CD14-positive monocyte (primary cell): Measurements from ENCODE around the gene PNMA8C. TPM values are rescaled to one million over a fixed set of nuclear protein-coding genes. Genes with fewer than 3 reads are reported as not detected.
A peak's percentile ranks its signal among the peaks of the same experiment; 100 is the strongest.

ENCODE experiments used
- DNase-seq, 3 donors: peaks; one replicate each; pipeline ENCODE4 v3.0.0-alpha.2; 2011 to 2022
- H2AFZ ChIP-seq: 2 replicates; pipeline ENCODE4 v1.6.0; 2012; ENCODE audit warnings: mild to moderate bottlenecking, low read depth, low read length, inconsistent platforms; ENCODE audit not compliant: insufficient read depth, poor library complexity, severe bottlenecking
- H3K27ac ChIP-seq, 2 donors: 1 replicate in 1 of 2; 2 replicates in 1 of 2; pipeline ENCODE4 v1.5.1; 2012 to 2013; ENCODE audit warnings: low read length in 2 of 2, control low read depth in 1 of 2, inconsistent platforms in 1 of 2, low read depth in 1 of 2, mild to moderate bottlenecking in 1 of 2
- H3K27me3 ChIP-seq, 2 donors: one replicate each; pipeline versions ENCODE4 v1.6.0 to v1.6.1; 2011 to 2013; ENCODE audit warnings: low read length in 2 of 2; ENCODE audit not compliant: control insufficient read depth in 2 of 2, insufficient read depth in 2 of 2
- H3K36me3 ChIP-seq, 2 donors: replicated peaks in 1 of 2; 1 replicate in 1 of 2; 2 replicates in 1 of 2; pipeline versions ENCODE4 v1.5.1 to v1.6.1; 2012 to 2013; ENCODE audit warnings: low read length in 2 of 2, control low read depth in 1 of 2, inconsistent platforms in 1 of 2, mild to moderate bottlenecking in 1 of 2; ENCODE audit not compliant: insufficient read depth in 2 of 2, control insufficient read depth in 1 of 2
- H3K4me1 ChIP-seq, 2 donors: 1 replicate in 1 of 2; 2 replicates in 1 of 2; pipeline versions ENCODE4 v1.5.1 to v1.6.1; 2012 to 2013; ENCODE audit warnings: low read length in 2 of 2, control low read depth in 1 of 2, inconsistent platforms in 1 of 2, mild to moderate bottlenecking in 1 of 2, moderate library complexity in 1 of 2; ENCODE audit not compliant: insufficient read depth in 2 of 2, control insufficient read depth in 1 of 2
- H3K4me2 ChIP-seq: replicated peaks from 2 replicates; pipeline ENCODE3; 2012; ENCODE audit warnings: low read length, moderate library complexity, mild to moderate bottlenecking; ENCODE audit not compliant: poor library complexity, severe bottlenecking; ENCODE audit errors: extremely low read depth
- H3K4me3 ChIP-seq, 3 experiments: fragments of 200-600 bp in 1 of 3; sonication (generic) in 1 of 3; replicated peaks in 1 of 3; 1 replicate in 2 of 3; 2 replicates in 1 of 3; pipeline ENCODE4 v1.5.1; 2011 to 2013; ENCODE audit warnings: low read length in 3 of 3, mild to moderate bottlenecking in 3 of 3, control low read depth in 2 of 3, low read depth in 2 of 3, inconsistent platforms in 1 of 3, moderate library complexity in 1 of 3
- H3K79me2 ChIP-seq: 2 replicates; pipeline ENCODE4 v1.6.0; 2012; ENCODE audit warnings: mild to moderate bottlenecking, control low read depth, inconsistent platforms, low read length, moderate library complexity; ENCODE audit not compliant: insufficient read depth
- H3K9ac ChIP-seq: 2 replicates; pipeline ENCODE4 v1.6.0; 2017; ENCODE audit warnings: low read length, mild to moderate bottlenecking; ENCODE audit not compliant: insufficient read depth, poor library complexity, severe bottlenecking
- H3K9me3 ChIP-seq, 2 donors: replicated peaks in 1 of 2; 1 replicate in 1 of 2; 2 replicates in 1 of 2; pipeline versions ENCODE4 v1.5.1 to v1.6.1; 2012 to 2013; ENCODE audit warnings: low read length in 2 of 2, control low read depth in 1 of 2; ENCODE audit not compliant: control insufficient read depth in 1 of 2, insufficient read depth in 1 of 2
- H4K20me1 ChIP-seq: 2 replicates; pipeline ENCODE4 v1.6.0; 2012; ENCODE audit warnings: mild to moderate bottlenecking, low read length, control low read depth, moderate library complexity; ENCODE audit not compliant: insufficient read depth
- H3K27ac Mint-ChIP-seq, 7 donors: one replicate each; pipeline ENCODE4 v1.8.0; 2020; ENCODE audit warnings: mild to moderate bottlenecking in 7 of 7, mixed read lengths in 7 of 7, moderate library complexity in 6 of 7, inconsistent platforms in 2 of 7
- H3K27me3 Mint-ChIP-seq, 3 donors: one replicate each; pipeline ENCODE4 v1.8.0; 2021 to 2022; ENCODE audit warnings: low read depth in 3 of 3, mild to moderate bottlenecking in 3 of 3, mixed read lengths in 3 of 3, moderate library complexity in 3 of 3, inconsistent platforms in 1 of 3
- H3K36me3 Mint-ChIP-seq, 2 donors: one replicate each; pipeline ENCODE4 v1.8.0; 2020; ENCODE audit warnings: mixed read lengths in 2 of 2, inconsistent platforms in 1 of 2, mild to moderate bottlenecking in 1 of 2
- H3K4me1 Mint-ChIP-seq: one replicate; pipeline ENCODE4 v1.8.0; 2020; ENCODE audit warnings: mild to moderate bottlenecking, mixed read lengths
- H3K4me3 Mint-ChIP-seq, 2 donors: one replicate each; pipeline ENCODE4 v1.8.0; 2020; ENCODE audit warnings: mild to moderate bottlenecking in 2 of 2, mixed read lengths in 2 of 2, moderate library complexity in 1 of 2
- H3K9me3 Mint-ChIP-seq, 7 donors: one replicate each; pipeline ENCODE4 v1.8.0; 2020 to 2022; ENCODE audit warnings: mixed read lengths in 7 of 7, mild to moderate bottlenecking in 6 of 7, moderate library complexity in 6 of 7, inconsistent platforms in 2 of 7
- WGBS: methylation state at CpG from one replicate; pipeline ENCODE4 v1.1.5; 2013; ENCODE audit warnings: missing lambda C conversion rate; ENCODE audit not compliant: insufficient coverage; 5-methylcytosine and 5-hydroxymethylcytosine counted together
- intact Hi-C, 2 donors: fragments of 100-400 bp; cut with micrococcal nuclease; formaldehyde crosslinking; loops; one replicate each; pipeline versions ENCODE4 v1.15.0 to v1.15.1; 2023
- polyA plus RNA-seq, 3 donors: library from polyadenylated mRNA; depleted of rRNA in 1 of 3; unstranded in 2 of 3; stranded (reverse) in 1 of 3; fragments of 300-500 nt in 2 of 3; fragments of >200 nt in 1 of 3; fragmentation: Illumina TruSeq in 2 of 3; gene quantifications; 1 replicate in 2 of 3; 2 replicates in 1 of 3; pipeline ENCODE4 v1.2.3, GENCODE V29; 2012 to 2021
- TF ChIP-seq, protein P1 (sequence below): fragments of 200-600 bp; IDR thresholded peaks from one replicate; pipeline ENCODE4 v1.8.0; 2022; ENCODE audit warnings: antibody characterized with exemption, mild to moderate bottlenecking

The PNMA8C gene
- polyA plus RNA-seq, 3 donors = not detected

DNA sequence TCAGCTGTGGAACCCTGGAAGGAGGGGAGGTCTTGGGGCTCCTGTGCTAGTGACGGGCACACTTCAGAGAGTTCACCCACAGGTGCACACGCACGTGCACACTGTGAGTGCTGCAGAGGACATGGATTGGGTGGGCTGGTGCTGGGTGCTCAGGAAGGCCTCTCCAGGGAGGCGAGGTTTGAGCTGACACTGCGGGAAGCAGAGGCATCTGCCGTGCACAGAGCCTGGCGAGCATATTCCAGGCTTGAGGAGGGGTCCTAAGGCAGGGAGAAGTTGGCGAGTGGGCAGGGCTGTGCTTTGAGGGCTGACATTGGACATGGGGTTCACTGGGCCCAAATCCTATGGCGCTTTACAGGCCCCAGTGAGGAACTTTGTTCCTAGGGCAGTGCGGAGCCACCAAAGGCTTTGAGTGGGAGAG, 41.0 kb downstream of the PNMA8C start:
- TF ChIP-seq, protein P1, sequence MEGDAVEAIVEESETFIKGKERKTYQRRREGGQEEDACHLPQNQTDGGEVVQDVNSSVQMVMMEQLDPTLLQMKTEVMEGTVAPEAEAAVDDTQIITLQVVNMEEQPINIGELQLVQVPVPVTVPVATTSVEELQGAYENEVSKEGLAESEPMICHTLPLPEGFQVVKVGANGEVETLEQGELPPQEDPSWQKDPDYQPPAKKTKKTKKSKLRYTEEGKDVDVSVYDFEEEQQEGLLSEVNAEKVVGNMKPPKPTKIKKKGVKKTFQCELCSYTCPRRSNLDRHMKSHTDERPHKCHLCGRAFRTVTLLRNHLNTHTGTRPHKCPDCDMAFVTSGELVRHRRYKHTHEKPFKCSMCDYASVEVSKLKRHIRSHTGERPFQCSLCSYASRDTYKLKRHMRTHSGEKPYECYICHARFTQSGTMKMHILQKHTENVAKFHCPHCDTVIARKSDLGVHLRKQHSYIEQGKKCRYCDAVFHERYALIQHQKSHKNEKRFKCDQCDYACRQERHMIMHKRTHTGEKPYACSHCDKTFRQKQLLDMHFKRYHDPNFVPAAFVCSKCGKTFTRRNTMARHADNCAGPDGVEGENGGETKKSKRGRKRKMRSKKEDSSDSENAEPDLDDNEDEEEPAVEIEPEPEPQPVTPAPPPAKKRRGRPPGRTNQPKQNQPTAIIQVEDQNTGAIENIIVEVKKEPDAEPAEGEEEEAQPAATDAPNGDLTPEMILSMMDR = no peak
- Histone ChIP-seq H3K27me3 (no peaks in the 10 kb centered on the region), H3K27ac (no peak overlapping the region), H3K4me2 (no peak overlapping the region), H3K9me3 (no peaks in the 10 kb centered on the region), H4K20me1 (no peaks in the 10 kb centered on the region), H3K79me2 (no peaks in the 10 kb centered on the region), H3K4me1 (no peaks in the 10 kb centered on the region), H3K36me3 (peaks cover 84 to 89% of the 10 kb centered on the region in 2 donors), H2AFZ (no peak overlapping the region), H3K4me3 (no peak overlapping the region), H3K9ac (no peak overlapping the region)
- Mint-ChIP-seq H3K27me3 (peaks cover 0 to 2% (median 1%) of the 10 kb centered on the region in 3 donors), H3K36me3 (peaks cover 78 to 81% of the 10 kb centered on the region in 2 donors), H3K27ac (no peak overlapping the region), H3K4me3 (no peak overlapping the region), H3K4me1 (no peaks in the 10 kb centered on the region), H3K9me3 (peaks cover 0 to 3% (median 0%) of the 10 kb centered on the region in 7 donors)
- DNase-seq = no peak
- 99% methylated on average over 10 of the region's 10 CpGs for WGBS
- intact Hi-C loops = no loop called here

DNA sequence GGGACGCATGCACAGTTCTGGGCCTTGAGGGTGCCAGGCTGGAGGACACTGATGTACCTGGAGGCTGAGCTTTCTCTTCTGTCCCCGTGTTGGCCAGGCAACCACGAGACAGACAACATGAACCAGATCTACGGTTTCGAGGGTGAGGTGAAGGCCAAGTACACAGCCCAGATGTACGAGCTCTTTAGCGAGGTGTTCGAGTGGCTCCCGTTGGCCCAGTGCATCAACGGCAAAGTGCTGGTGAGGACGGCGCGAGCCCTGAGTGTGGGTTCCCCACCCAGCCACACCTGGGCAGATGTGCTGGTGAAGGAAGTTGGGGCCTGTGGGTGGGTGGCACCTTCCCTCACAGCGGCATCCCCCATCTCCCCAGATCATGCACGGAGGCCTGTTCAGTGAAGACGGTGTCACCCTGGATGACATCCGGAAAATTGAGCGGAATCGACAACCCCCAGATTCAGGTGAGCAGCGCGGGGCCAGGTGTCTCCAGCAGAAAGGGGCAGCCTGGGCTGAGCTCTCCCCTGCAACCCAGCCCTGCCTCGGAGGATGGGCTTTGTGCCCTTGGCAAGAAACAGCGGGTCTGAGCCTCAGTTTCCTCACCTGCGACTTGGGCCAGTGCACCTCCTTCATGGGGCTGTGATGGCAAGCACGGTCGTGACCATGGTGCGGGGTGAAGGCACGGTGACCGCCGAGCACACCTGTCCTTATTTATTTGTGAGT, 41.6 kb downstream of the PNMA8C start:
- peaks cover 79 to 84% of the 10 kb centered on the region in 2 donors for H3K36me3 Mint-ChIP-seq
- peaks cover 0 to 3% (median 0%) of the 10 kb centered on the region in 7 donors for H3K9me3 Mint-ChIP-seq
- WGBS = 99% methylated on average over 21 of the region's 30 CpGs
- H3K27me3 Mint-ChIP-seq = peaks cover 0 to 2% (median 1%) of the 10 kb centered on the region in 3 donors
- Histone ChIP-seq H3K9me3 (no peaks in the 10 kb centered on the region), H3K9ac (no peak overlapping the region), H3K4me2 (no peak overlapping the region), H2AFZ (no peak overlapping the region), H3K27ac (no peak overlapping the region), H3K79me2 (no peaks in the 10 kb centered on the region), H4K20me1 (no peaks in the 10 kb centered on the region), H3K4me1 (no peaks in the 10 kb centered on the region), H3K4me3 (no peak overlapping the region), H3K27me3 (no peaks in the 10 kb centered on the region), H3K36me3 (peaks cover 89 to 94% of the 10 kb centered on the region in 2 donors)
- intact Hi-C loops = no loop called here
- no peak overlapping the region for H3K4me3 Mint-ChIP-seq
- no peaks in the 10 kb centered on the region for H3K4me1 Mint-ChIP-seq
- DNase-seq = no peak
- H3K27ac Mint-ChIP-seq = peak overlapping the region in 2 of 7 donors; percentile 26 to 37
- TF ChIP-seq, protein P1 = no peak
